H9 (cell line): ENCODE measurements around the gene SPAG5. TPM values are rescaled to one million over a fixed set of nuclear protein-coding genes. Genes with fewer than 3 reads are reported as not detected.

Experiments used
- DNase-seq: peaks from one replicate; pipeline ENCODE4 v3.0.0-alpha.2; 2017
- H2AFZ ChIP-seq: one replicate; pipeline ENCODE4 v1.6.1; 2013; ENCODE audit warnings: mild to moderate bottlenecking, low read length, control low read depth, moderate library complexity
- H2AK5ac ChIP-seq: 2 replicates; pipeline ENCODE4 v1.6.1; 2013; ENCODE audit warnings: low read length, control low read depth, mixed read lengths; ENCODE audit not compliant: insufficient read length
- H2BK120ac ChIP-seq: one replicate; pipeline ENCODE4 v1.6.1; 2013; ENCODE audit warnings: low read depth, mild to moderate bottlenecking, low read length, control low read depth, inconsistent platforms; ENCODE audit not compliant: poor library complexity, severe bottlenecking
- H2BK12ac ChIP-seq: 2 replicates; pipeline ENCODE4 v1.6.1; 2013; ENCODE audit warnings: low read length, control low read depth, mixed read lengths, low read depth; ENCODE audit not compliant: insufficient read length
- H2BK15ac ChIP-seq: 2 replicates; pipeline ENCODE4 v1.6.1; 2013; ENCODE audit warnings: low read depth, low read length, control low read depth
- H2BK20ac ChIP-seq: one replicate; pipeline ENCODE4 v1.6.1; 2013; ENCODE audit warnings: low read depth, mild to moderate bottlenecking, low read length, control low read depth, inconsistent platforms; ENCODE audit not compliant: poor library complexity, severe bottlenecking
- H2BK5ac ChIP-seq: 2 replicates; pipeline ENCODE4 v1.6.1; 2013; ENCODE audit warnings: low read length, control low read depth, mixed read lengths; ENCODE audit not compliant: insufficient read length
- H3K14ac ChIP-seq: 2 replicates; pipeline ENCODE4 v1.6.1; 2013; ENCODE audit warnings: low read length, control low read depth; ENCODE audit not compliant: insufficient read depth
- H3K18ac ChIP-seq: 2 replicates; pipeline ENCODE4 v1.6.1; 2013; ENCODE audit warnings: low read depth, mild to moderate bottlenecking, mixed read lengths, low read length, control low read depth; ENCODE audit not compliant: insufficient read length
- H3K23ac ChIP-seq: 2 replicates; pipeline ENCODE4 v1.6.1; 2013; ENCODE audit warnings: low read length, control low read depth, mixed read lengths, low read depth; ENCODE audit not compliant: insufficient read length
- H3K23me2 ChIP-seq: 2 replicates; pipeline ENCODE4 v1.6.1; 2013; ENCODE audit warnings: low read depth, mild to moderate bottlenecking, mixed read lengths, low read length, control low read depth; ENCODE audit not compliant: insufficient read length, poor library complexity, severe bottlenecking
- H3K27ac ChIP-seq: 2 replicates; pipeline ENCODE4 v1.5.1; 2013; ENCODE audit warnings: low read length, control low read depth, mixed read lengths, low read depth; ENCODE audit not compliant: insufficient read length
- H3K27me3 ChIP-seq: 2 replicates; pipeline ENCODE4 v1.6.1; 2013; ENCODE audit warnings: low read length, control low read depth, inconsistent platforms; ENCODE audit not compliant: insufficient read depth
- H3K4ac ChIP-seq: 2 replicates; pipeline ENCODE4 v1.6.1; 2013; ENCODE audit warnings: low read depth, mild to moderate bottlenecking, control low read depth, inconsistent platforms, low read length, moderate library complexity
- H3K4me1 ChIP-seq: 2 replicates; pipeline ENCODE4 v1.6.1; 2013; ENCODE audit warnings: low read length, control low read depth, inconsistent platforms; ENCODE audit not compliant: insufficient read depth
- H3K4me2 ChIP-seq: 2 replicates; pipeline ENCODE4 v1.6.1; 2013; ENCODE audit warnings: low read length, control low read depth, mixed read lengths; ENCODE audit not compliant: insufficient read length, insufficient read depth
- H3K56ac ChIP-seq: 2 replicates; pipeline ENCODE4 v1.6.1; 2013; ENCODE audit warnings: low read depth, mild to moderate bottlenecking, mixed read lengths, low read length, control low read depth; ENCODE audit not compliant: insufficient read length
- H3K79me1 ChIP-seq: 2 replicates; pipeline ENCODE4 v1.6.1; 2013; ENCODE audit warnings: low read depth, mild to moderate bottlenecking, moderate library complexity, low read length, control low read depth, inconsistent platforms; ENCODE audit not compliant: insufficient read depth, poor library complexity, severe bottlenecking
- H3K79me2 ChIP-seq: 2 replicates; pipeline ENCODE4 v1.6.1; 2013; ENCODE audit warnings: low read length, control low read depth, inconsistent platforms; ENCODE audit not compliant: insufficient read depth
- H3K9ac ChIP-seq: 2 replicates; pipeline ENCODE4 v1.6.1; 2013; ENCODE audit warnings: low read length, control low read depth, mixed read lengths; ENCODE audit not compliant: insufficient read length; ENCODE audit errors: extremely low read depth
- H3K9me3 ChIP-seq: one replicate; pipeline ENCODE4 v1.6.1; 2013; ENCODE audit warnings: low read depth, low read length, inconsistent platforms; ENCODE audit not compliant: control insufficient read depth
- H3T11ph ChIP-seq: one replicate; pipeline ENCODE4 v1.6.1; 2013; ENCODE audit warnings: mild to moderate bottlenecking, low read length, control low read depth, inconsistent platforms
- H4K20me1 ChIP-seq: one replicate; pipeline ENCODE4 v1.6.1; 2013; ENCODE audit not compliant: control insufficient read depth, insufficient read length, insufficient read depth
- H4K5ac ChIP-seq: 2 replicates; pipeline ENCODE4 v1.6.1; 2013; ENCODE audit warnings: low read depth, mild to moderate bottlenecking, mixed read lengths, low read length, control low read depth; ENCODE audit not compliant: insufficient read length
- H4K8ac ChIP-seq: replicated peaks from 2 replicates; pipeline ENCODE4 v1.6.1; 2013; ENCODE audit warnings: low read length, control low read depth, mixed read lengths, low read depth; ENCODE audit not compliant: insufficient read length
- H4K91ac ChIP-seq: 2 replicates; pipeline ENCODE4 v1.6.1; 2013; ENCODE audit warnings: low read depth, mild to moderate bottlenecking, moderate library complexity, mixed read lengths, low read length, control low read depth; ENCODE audit not compliant: insufficient read length
- H3K27ac Mint-ChIP-seq, 3 experiments: 2 replicates in 2 of 3; 3 replicates in 1 of 3; pipeline ENCODE4 v1.8.0; 2020 to 2021; ENCODE audit warnings: mixed read lengths in 3 of 3, mild to moderate bottlenecking in 1 of 3, moderate library complexity in 1 of 3
- H3K27me3 Mint-ChIP-seq: 2 replicates; pipeline ENCODE4 v1.8.0; 2021; ENCODE audit warnings: low read depth, mild to moderate bottlenecking, moderate library complexity, mixed read lengths
- H3K36me3 Mint-ChIP-seq, 3 experiments: 2 replicates in 2 of 3; 3 replicates in 1 of 3; pipeline ENCODE4 v1.8.0; 2020 to 2021; ENCODE audit warnings: low read depth in 3 of 3, mixed read lengths in 3 of 3; ENCODE audit not compliant: insufficient read depth in 1 of 3
- H3K4me1 Mint-ChIP-seq, 2 experiments: 2 replicates each; pipeline ENCODE4 v1.8.0; 2020; ENCODE audit warnings: mixed read lengths in 2 of 2
- H3K4me3 Mint-ChIP-seq, 2 experiments: 2 replicates in 1 of 2; 3 replicates in 1 of 2; pipeline ENCODE4 v1.8.0; 2020 to 2021; ENCODE audit warnings: mild to moderate bottlenecking in 2 of 2, mixed read lengths in 2 of 2, moderate library complexity in 1 of 2
- H3K9me3 Mint-ChIP-seq, 2 experiments: 2 replicates in 1 of 2; 3 replicates in 1 of 2; pipeline ENCODE4 v1.8.0; 2020; ENCODE audit warnings: mild to moderate bottlenecking in 2 of 2, mixed read lengths in 2 of 2, moderate library complexity in 1 of 2
- WGBS: extraction: QIAGEN DNeasy Blood & Tissue Kit; methylation state at CpG from one replicate; pipeline ENCODE4 v1.1.7; 2013; ENCODE audit warnings: missing lambda C conversion rate, low lambda C conversion rate, mixed read lengths; ENCODE audit not compliant: insufficient read length; ENCODE audit errors: extremely low coverage; 5-methylcytosine and 5-hydroxymethylcytosine counted together
- total RNA-seq: library from RNA; stranded (reverse); gene quantifications from 2 replicates; pipeline ENCODE4 v1.2.1, GENCODE V29; 2021
- TF ChIP-seq, protein P1 (sequence below): fragments of 200-600 bp; sonication (generic); conservative IDR thresholded peaks from 3 replicates; pipeline ENCODE4 v1.8.0; 2021; ENCODE audit warnings: antibody characterized with exemption, mild to moderate bottlenecking

Gene SPAG5
- total RNA-seq, 1 experiment from 2014 or later, result 122 TPM

DNA sequence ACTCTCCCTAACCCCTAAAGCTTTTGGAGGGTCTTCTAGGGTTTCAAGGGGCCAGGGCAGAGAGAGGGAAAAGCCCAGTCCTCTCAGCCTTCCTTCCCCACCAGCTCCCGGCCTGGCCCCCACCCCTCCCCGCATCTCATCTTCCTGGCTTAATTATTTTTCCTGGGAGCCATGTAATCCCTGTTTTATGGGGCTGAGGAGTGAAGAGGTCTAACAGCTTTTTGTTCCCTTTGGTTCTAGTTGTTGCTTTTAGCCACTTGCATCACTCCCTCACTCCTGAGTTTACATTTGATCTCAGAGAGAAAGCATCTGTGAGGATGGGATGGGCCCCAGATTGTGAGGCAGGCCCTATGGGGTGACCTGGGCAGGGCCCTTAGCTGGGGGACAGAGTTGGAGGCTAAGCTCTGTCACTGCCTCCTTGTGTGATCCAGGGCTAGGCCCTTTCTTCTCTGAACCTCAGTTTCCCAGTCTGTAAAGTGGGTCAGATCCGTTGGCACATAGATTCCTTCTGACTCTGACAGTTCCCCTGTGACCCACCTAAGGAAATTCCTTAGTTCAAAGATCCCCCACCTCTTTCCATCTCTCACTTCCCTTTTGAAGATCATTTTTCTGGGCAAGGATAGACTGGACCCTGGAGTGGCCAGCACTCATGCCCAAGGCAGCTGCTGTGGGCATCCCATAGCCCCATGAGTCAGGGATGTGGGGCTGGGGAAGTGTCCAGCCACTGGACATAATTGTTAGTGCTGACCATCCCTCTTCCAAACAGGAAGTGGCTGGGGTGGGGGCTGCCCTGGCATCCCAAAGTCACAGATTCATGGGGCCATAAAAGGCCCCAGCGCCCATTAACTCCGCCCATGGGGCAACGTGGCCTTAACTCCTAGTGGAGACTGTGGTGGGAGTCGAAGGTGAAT lies 66.5 kb downstream of the SPAG5 start:
- Histone ChIP-seq H3K9ac (no peak overlapping the region), H3K14ac (no peak overlapping the region), H3K4ac (no peak overlapping the region), H3K23me2 (no peaks in the 10 kb centered on the region), H3K4me2 (no peak overlapping the region), H3K23ac (no peak overlapping the region), H4K91ac (no peak overlapping the region), H2BK12ac (no peak overlapping the region), H4K20me1 (no peaks in the 10 kb centered on the region), H3K27ac (no peak overlapping the region), H3K9me3 (no peaks in the 10 kb centered on the region), H2AFZ (no peak overlapping the region), H3K79me1 (no peaks in the 10 kb centered on the region), H2BK15ac (no peak overlapping the region), H3K79me2 (no peaks in the 10 kb centered on the region), H2AK5ac (no peak overlapping the region), H2BK120ac (no peak overlapping the region), H4K8ac (no peak overlapping the region), H2BK5ac (no peak overlapping the region), H3K4me1 (no peaks in the 10 kb centered on the region), H3K27me3 (no peaks in the 10 kb centered on the region), H3K56ac (no peak overlapping the region), H3T11ph (no peak overlapping the region), H3K18ac (no peak overlapping the region), H4K5ac (no peak overlapping the region), H2BK20ac (no peak overlapping the region)
- TF ChIP-seq, protein P1, sequence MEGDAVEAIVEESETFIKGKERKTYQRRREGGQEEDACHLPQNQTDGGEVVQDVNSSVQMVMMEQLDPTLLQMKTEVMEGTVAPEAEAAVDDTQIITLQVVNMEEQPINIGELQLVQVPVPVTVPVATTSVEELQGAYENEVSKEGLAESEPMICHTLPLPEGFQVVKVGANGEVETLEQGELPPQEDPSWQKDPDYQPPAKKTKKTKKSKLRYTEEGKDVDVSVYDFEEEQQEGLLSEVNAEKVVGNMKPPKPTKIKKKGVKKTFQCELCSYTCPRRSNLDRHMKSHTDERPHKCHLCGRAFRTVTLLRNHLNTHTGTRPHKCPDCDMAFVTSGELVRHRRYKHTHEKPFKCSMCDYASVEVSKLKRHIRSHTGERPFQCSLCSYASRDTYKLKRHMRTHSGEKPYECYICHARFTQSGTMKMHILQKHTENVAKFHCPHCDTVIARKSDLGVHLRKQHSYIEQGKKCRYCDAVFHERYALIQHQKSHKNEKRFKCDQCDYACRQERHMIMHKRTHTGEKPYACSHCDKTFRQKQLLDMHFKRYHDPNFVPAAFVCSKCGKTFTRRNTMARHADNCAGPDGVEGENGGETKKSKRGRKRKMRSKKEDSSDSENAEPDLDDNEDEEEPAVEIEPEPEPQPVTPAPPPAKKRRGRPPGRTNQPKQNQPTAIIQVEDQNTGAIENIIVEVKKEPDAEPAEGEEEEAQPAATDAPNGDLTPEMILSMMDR, result no peak
- no CpG with 5 or more reads among the region's 7 CpGs for WGBS
- no peaks in the 10 kb centered on the region for H3K36me3 Mint-ChIP-seq
- DNase-seq, result no peak
- H3K27me3 Mint-ChIP-seq, result peaks cover 12% of the 10 kb centered on the region
- no peak overlapping the region for H3K4me3 Mint-ChIP-seq
- H3K4me1 Mint-ChIP-seq, result peaks cover 0 to 22% of the 10 kb centered on the region in 2 experiments; a peak in 2 of 4 replicates
- H3K9me3 Mint-ChIP-seq, result no peaks in the 10 kb centered on the region
- H3K27ac Mint-ChIP-seq, result no peak overlapping the region
